Endometrial microvascular endothelial cells (primary cell): ENCODE measurements around the gene XRN2. TPM values are rescaled to one million over a fixed set of nuclear protein-coding genes. Genes with fewer than 3 reads are reported as not detected.

Experiments
- in situ Hi-C: cut with HindIII; loops from 2 replicates; pipeline ENCODE4 v1.10.0; 2017; ENCODE audit warnings: low sequenced_read_pairs, low pct_unique_long_range_greater_than_20kb; ENCODE audit errors: inconsistent ontology term
- total RNA-seq: library from RNA; depleted of rRNA; stranded (reverse); fragments of >200 nt; gene quantifications from one replicate; pipeline ENCODE4 v1.2.3, GENCODE V29; 2015; ENCODE audit errors: inconsistent ontology term

XRN2 gene
- total RNA-seq, 1 donor from 2014 or later: 90.8 TPM

DNA sequence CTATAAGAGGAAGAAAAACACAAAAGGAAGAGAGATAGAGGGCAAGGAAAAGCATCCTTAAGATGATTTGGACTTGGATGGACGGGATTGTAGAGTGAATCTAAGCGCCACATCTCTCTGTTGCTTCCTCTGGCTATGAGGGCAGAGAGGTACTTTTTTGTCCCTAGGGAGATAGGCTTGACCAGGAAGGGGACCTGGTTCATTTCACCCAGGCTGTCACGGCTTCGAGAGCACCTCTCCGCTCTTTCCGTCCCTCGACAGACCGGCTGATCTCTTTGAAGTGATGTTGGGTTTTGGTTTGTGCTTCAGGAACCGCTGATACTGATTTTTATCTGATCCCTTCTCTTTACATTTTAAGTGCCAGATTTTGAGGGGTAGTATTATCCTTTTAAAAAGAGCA, 74.6 kb downstream of the XRN2 start:
- in situ Hi-C loops: no loop called here

DNA sequence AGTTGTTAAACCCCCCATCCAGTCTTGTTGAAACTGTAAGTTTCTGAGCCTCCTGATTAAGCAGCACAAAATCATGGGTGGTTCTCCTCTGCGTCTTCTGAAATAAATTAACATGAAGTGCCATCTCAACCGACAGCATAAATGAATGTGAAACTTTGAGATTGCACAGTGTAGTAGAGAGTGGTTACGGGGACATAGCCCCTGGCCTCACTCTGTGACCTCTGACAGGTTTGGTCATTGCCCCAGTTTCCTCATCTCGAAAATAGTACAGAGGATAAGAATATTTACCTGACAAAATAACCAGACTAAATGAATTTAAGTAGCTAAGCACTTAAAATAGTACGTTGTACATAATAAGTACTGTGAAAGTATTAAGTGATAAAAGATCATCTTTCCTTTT, 75.1 kb downstream of the XRN2 start:
- in situ Hi-C loops: no loop called here

DNA sequence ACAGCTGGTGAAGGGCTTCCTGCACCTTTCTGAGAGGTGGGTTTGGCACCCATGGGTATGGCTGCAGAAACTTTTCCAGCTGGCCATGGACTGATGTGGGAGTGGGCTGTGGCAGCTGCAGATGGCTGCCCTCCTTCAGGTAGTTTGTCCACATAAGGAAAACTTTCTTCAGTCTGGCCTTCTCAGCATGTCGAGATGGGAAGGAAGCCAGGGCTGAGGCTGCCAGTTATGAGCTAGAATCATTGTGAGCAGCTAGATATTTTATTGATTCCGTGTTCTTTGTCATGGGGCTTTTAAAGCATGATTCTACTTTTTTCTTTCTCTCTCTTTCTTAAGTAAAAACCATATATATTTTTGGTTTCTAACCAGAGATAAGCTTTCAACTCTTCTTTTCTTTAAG, 77.6 kb downstream of the XRN2 start:
- in situ Hi-C loops: no loop called here

DNA sequence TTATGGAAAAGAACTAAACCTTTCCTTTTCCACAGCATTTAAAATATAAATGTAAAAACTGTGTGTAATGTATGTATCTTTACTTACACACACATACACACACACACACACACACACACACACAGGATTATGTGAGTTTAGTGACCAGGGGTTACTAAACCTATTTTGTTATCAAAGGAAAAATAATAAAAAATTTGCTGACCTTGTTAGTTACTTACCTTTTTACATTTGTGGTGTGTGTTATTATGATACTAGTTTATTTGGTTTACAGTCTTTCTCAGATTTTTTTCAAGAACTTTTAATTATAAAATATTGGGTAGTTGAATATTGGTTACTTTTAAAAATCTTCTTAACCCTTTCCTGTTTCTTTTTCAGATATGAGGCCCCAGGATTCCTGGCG, 78.5 kb downstream of the XRN2 start:
- in situ Hi-C loops: no loop called here

DNA sequence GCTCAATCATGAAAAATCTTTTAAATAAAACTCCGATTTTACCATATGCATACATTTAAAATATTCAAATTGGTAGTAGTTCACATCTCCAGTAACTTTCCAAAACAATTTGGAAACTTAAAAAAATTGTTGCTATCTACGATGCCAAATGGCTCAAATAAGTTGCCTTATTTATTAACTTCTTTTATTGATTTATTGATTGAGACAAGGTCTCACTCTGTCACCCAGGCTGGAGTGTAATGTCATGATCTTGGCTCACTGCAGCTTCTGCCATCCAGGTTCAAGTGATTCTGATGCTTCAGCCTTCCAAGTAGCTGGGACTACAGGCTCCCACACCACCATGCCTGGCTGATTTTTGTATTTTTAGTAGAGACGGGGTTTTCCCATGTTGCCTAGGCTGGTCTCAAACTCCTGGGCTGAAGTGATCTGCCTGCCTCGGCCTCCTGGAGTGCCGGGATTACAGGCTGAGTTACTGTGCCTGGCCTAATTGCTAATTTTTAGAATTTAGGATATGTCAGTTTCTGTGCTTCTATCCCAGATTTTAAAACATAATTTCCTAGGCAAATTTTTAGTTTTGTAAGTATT, 81.3 kb downstream of the XRN2 start:
- in situ Hi-C loops: no loop called here

DNA sequence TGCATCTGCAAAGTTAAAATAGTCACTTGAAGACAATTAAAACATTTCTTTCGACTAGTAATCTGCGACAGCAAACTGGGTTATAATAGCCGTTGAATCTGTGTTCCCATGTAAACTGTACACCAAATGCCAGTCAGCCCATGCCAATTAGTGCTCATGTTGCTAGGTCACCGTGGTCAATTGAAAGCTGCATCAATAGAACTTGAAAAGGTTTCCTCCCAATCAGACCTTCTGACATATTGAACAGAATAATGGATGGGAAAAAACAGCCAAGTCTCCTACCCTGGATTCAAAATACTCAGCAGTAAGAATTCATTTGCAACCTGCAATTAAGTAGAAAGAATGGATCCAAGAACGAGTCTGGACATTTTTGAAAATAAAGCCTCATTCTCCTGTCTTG, 83.0 kb downstream of the XRN2 start:
- in situ Hi-C loops: no loop called here

DNA sequence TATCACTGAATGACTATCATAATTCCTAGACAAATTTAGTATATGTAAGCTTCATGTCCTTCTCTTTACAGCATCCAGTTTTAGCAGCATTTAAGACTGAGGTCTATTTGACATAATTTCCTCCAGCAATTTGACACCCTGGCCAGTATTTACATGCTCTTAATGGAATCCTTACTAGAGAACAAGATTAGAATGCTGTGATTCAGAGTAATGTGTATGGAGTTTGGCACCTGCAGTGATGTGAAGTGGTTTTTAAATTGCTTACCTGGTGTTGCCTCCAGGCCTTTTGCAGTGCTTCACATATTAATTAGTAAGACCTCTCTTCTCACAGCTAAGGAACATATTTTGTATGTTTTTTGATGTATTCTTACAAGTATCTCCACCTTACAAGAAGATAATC, 84.4 kb downstream of the XRN2 start:
- in situ Hi-C loops: no loop called here

DNA sequence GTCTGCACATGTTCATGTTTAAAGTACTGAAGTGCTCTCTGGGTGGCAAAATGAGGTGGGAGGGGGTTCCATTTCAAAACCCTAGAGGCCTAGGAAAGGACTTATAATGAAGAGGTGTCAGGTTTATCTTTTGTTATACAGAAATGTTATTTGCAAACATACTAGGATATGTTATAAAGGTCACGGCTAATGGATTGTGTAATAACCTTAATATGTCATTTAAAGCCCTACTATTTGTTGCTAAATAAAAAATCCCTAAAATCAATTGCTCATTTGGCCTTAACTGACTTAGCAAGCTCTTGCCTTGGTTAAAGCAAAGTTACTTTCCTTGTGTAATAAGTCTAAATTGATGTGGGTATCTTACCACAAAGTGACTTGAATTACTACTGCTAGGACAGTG, 85.4 kb downstream of the XRN2 start:
- in situ Hi-C loops: no loop called here

DNA sequence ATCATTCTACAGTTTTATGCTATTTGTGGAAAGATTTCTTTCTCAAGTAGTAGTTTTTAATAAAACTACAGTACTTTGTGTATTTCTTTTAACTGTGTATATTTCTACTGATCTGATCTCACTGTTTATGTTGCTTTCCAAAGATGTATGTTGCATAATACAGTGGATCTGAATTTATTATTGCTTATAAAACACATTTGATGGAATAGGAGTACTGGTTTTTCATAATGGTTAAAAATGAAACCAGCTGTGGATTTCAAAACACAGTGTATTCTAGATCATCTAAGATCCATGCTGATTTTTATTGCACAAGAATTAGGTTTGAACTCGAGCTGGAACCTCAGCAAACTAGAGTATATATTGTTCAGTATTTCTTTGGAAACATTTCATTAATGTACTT, 86.2 kb downstream of the XRN2 start:
- in situ Hi-C loops: no loop called here

DNA sequence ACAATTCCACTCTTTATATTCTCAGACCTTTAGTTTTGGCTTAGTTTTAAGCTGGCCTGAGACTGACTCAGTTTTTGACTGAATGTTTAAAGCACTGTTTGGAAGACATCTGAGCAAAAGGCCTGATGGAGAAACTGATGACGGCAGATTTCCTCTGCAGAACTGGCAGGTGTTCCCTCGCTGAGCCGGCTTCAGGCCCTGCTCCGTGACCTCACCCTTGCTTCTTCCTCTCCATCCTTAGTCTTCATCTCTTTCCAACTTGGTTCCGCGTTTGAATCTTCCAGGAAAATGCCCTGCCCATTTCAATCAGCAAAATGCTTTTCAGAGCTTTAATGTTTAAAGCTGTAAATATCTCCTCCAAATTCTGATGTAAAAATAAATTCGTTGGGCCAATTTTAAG, 87.6 kb downstream of the XRN2 start:
- in situ Hi-C loops: no loop called here

DNA sequence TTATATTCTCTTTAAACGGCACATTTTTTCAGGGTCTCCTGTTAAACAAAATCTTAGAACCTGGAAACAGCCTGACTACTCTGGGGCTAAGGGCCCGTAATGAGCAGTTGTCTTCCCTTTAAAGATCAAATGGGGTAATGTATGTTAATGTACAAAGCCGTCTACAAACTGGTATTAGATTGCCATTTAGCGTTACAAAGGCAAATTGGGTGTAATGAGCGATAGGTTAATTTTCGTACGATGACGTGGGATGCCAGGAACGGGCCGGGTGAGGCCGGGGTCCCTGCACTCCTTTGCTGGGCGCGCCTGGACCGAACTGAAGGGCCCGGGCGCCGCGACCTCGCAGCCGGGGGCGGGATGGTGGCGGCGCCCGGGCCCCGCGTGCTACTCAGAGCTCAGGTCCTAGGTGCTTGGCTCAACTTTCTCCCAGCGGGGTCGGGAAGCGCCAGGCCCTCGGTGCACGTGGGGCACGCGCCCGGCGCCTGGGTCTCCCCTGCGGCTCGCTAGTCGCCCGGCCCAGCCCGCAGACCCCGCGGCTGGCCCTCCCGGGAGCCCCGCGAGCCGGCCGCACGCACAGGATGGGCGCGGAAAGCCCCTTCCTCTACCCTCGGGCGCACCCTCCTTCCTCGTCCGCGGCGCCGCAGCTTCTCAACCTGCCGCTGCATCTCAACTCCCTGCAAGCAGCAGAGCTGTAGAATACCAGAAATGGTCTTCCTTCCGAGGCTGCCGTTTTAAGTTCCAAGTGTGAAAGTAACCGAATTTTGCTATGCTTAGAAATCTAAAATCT, 88.2 kb downstream of the XRN2 start:
- in situ Hi-C loops: no loop called here

DNA sequence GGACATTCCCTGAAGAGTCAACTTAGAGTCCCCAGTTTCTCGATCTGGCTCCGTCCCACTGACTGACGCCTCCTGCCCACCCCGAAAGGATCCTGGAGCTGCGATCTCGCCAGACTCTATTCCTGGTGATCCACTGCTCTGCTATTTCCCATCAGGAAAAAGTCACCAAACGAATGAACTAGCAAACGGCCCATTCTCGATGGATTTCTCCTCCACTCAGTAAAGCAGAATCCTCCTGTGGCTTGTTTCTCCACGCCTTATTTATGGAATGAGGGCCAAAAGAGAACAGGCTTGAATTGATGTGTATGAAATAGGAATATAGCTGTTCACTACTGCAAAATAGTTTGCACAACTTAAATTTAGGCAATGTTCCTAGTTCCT, 88.8 kb downstream of the XRN2 start:
- in situ Hi-C loops: no loop called here

DNA sequence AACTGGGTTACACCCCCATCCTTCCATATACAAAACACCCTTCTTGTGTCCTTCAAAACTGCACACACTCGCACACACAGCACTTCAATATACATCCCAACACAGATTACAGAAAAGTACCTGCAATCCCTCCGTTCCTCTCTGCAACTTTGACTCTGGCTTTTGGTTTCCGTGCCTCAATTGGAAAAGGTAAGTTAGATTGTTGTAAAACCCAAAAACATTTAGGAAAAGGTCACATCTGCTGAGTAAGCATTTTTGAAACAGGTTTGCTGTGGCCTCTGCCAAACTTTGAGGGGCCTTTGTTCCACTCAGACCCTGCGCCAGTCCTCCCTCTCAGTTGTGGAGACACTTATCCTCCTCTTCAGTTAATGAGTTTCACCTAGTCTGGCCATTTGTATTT, 90.0 kb downstream of the XRN2 start:
- in situ Hi-C loops: no loop called here

DNA sequence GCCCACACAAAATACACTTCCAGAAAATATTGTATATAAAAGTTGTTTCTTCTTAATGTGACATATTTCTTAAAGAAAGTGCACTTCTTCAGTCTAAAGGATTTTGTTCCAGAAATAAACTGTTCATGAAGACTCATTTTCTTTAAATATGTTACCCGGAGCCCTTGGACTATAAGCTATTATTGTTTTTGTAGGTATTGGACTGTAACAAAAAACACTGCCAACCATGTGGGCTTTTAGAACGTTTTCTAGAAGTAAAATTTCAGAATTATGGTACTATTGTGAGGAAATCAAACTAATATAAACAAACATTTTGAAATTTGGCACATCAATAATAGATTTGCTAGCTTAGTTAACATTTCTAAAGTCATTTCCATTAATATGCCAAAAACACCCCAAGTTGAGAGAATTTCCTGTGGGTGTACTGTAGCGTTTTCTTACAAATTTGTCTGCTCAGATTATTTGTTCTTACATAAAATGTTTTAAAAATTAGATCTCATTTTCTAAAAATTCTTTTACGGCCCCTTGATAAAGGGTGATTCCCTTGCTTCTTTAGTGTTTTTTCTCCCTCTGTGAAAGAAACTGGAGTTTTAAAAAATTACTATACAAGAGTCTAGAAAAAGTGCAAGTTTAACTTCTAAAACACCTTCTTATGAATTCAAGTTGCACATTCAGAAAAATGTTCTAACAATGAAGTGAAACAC, 90.8 kb downstream of the XRN2 start:
- in situ Hi-C loops: no loop called here

DNA sequence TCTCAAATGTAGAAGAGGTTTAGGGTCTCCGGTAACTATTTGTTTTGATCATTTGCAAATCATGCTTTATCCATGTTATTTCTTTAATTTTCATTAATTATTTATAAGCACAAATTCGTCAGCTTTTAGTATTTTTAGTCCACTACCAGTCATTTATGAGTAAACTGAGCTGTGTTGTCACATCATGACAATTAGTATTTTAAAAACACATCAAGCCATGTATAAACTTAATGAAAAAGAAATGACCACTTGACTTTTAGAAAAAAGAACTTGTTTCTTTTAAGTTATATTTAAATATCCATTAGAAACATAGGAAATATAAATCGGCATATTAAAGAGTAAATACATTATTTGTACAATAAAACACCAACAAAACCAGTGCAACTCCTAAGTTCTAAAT, 91.4 kb downstream of the XRN2 start:
- in situ Hi-C loops: no loop called here

DNA sequence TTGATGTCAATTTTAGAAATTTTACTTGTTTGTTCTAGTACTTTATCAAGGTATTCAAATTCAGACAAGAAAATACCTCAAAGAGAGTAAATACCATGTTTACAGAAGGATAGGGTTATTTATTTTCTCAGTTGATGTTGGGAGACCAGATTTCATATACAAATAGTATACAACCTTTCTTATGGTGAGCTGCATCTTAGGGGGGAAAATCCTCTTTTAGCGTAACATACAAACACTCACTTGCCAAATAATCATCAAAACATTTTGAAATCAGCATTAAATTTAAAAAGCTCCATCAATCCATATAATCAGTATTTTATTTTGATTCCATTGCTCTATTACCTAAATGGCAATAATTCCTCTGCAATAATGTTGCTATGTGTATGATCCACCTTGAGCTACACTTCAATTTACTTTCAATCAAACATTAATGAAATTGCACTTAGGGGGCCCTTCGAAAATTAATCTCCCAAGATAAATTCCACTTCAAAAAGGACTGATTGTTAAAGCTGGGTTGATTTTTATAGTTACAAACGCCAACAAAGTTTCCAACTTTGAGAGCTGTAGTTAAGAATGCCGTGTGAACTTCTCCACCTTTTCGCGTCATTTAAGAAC, 92.0 kb downstream of the XRN2 start:
- in situ Hi-C loops: no loop called here

DNA sequence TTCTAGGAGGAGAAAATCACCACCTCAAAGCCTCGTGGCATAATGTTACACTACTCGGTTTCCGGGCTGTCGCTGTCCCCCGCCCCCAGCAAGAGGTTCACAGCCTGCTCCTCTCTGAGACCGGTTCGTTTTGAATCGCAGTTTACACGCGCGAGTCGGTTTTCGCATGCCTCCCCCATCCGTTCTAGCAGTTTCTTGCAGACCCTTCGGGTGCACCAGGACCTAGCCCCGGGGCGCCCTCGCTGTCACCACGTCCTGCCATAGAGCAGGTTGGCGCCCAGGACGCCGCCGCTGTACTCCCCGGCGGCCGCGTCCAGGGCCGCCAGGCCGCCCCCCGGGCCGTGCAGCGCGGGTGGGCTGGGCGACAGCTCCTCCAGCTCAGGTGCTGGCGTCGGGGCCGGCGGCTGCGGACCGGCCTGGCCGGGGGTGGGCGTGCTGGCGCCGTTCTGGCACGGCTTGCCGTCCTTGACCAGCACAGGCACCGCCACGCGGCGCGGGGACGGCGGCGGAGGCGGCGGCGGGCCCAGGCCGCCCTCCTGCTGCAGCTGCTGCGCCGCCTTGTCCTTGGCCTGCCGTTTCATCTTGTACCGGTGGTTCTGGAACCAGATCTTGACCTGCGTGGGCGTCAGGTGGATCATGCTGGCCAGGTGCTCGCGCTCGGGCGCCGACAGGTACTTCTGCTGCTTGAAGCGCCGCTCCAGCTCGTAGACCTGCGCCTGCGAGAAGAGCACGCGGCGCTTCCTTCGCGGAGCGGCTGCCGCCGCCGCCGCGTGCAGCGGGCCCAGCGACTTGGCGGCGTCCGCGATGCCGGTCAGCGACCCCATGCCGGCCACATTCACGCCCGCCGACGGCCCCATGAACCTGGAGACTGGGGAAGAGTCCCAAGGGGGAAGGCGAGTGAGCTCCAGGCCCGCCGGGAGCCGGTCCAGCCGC, 92.8 kb downstream of the XRN2 start:
- in situ Hi-C loops: no loop called here

DNA sequence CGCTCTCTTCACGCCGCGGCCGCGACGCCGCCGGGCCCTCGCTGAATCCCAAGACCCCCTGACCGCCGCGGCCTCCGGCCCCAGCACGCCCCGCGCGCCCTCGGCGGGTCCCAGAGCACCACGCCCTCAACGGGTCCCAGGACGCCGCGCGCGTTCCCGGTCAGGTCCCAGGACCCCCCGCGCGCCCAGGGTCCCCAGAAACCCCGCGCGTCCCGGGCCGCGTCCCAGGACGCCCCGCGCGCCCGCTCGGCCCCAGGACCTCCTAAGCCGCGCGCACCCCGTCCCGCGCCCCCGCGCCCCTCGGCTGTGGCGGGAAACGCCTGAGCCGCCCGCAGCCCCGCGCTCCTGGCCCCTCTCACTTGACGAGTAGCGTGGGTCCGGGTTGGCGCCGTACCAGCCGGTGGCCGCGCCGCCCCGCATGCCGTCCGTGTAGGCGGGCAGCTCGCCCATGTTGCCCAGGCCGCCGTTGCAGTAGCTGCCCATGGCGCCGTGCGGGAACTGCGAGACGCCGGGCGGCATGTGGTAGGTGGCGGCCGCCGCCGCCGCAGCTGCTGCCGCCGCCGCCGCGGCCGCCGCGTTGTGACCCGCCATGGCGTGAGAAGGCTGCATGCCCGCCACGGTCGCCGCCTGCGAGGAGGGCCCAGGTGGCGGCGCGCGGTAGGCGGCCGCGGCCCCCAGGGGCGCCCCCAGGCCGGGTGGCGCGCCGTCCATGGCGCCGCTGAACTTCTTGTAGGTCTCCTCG, 93.6 kb downstream of the XRN2 start:
- in situ Hi-C loops: no loop called here
